ENCODE data around the gene FBXO5.

FBXO5 gene

DNA sequence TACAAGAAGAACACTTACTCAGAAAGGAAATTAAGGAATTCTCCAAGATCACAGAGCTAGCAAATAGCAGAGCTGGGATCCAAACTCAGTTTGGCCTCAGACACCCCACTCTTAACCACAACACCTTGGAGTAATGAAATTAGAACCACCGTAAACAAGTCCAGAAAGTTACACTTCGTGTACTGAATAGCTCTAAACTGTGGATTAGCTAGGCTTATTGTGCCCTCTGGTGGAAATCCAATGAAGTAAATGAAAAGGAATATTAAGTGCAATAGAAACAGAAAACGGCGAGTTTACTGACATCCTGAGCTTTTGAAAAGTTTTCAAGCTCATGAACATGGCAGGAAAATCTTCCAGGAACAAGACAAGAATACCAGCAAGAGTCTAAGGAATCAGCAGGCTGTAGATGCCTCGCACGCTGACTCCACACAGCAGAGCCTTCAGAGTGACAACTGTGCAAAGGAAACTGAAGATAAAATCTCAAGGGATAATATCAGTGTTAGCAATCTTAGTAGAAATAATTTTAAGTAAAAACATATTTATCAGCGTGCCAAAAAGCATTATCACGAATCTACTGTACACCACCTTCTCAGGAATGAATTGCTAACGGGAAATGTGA is 34.6 kb downstream of the FBXO5 start:
- DNase-seq: no peak

DNA sequence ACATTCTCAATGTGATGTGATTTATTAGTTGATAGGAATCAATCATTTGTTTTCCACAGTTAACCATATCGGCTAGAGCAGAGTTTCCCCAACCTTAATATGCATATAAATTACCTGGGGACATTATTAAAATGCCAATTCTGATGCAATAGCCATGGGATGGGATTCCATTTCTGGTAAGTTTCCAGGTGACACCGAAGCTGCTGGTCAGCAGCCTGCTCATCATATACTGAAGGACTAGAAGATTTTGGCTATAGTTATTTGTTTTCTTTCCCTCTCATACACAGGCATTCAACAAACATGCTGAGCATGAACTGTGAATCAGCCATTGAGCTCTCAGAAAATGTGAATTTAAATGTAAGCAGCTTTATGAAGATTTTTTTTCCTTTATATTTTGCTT is 35.8 kb downstream of the FBXO5 start:
- DNase-seq: no peak

DNA sequence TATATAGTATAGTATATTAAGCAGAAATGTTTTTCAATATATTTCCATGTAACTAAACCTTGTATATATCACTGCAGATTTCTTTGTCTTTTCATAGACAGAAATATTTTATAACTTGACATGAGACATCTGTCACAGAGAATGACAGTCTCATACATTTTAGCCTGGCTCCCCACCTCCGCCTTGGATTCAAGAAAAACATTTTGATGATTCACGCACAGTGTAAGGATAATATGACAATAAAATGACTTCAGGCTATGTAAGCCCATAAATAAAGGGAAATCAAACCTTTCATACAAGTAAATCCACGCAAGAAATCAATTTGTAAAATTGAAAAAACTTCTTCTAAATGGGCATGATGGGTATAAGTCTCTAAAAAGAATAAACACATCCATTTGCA is 36.4 kb downstream of the FBXO5 start:
- DNase-seq: no peak

DNA sequence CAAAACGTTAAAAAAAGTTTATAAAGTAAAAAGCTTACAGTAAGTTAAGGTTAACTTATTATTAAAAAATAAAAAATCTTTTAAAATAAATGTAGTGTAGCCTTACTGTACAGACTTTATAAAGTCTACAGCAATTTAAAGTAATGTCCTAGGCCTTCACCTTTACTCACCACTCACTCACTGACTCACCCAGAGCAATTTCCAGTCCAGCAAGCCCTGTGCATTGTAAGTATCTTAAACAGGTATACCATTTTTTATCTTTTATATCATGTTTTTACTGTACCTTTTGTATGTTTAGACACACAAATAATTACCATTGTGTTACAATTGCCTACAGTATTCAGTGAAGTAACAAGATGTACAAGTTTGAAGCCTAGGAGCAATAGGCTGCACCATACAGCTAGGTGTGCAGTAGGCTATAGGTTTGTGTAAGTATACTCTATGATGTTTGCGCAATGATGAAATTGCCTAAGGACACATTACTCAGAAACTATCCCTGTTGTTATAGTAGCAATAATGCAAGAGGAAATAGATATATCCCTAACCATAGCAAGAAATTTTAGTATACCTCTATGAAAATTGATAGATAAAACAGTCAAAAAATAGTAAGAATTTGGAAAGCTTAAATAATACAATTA is 39.5 kb downstream of the FBXO5 start:
- DNase-seq: no peak

DNA sequence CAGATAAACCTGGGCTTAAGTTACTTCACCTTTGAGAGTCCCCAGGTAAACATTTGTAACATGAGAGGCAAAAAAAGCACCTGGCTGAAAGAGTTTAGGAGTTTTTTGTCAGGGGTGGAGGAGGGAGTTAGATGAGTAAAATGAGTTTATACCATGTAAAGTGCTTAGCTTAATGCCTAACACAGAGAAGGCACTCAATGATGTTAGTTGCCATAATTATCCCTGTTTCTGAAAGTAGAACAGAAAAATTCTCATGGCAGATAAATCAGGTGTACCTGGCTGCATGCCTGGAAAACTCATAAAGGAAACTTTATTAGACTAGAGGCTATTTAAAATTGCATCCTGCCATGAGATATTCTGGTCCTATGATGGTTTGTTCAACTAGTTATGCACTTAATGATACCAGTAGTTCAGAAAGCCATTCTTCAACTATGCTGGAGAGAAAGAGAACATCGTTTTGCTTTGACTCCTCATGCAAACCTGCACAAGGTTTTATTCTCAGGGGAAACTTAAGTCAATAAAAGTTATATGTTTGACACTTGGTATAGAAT is 40.4 kb downstream of the FBXO5 start:
- no peak for DNase-seq

DNA sequence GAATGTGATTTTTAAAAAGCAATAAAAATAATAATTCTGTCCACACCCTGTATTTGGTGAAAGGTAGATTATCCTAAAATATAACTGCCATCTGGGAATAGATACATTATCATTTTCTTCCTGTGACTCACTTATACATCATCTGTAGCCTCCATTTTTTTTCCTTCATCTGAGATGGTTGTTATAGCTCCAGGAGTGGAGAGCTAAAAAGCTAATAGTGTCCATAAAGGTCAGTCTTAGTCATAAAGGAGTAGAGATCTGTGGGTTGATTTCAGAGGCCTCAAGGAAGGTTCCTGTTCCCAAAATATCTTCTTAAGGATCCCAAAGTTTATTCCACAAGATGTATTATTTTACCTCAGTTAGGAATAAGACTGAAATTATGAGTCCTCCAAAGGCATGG is 41.1 kb downstream of the FBXO5 start:
- no peak for DNase-seq

DNA sequence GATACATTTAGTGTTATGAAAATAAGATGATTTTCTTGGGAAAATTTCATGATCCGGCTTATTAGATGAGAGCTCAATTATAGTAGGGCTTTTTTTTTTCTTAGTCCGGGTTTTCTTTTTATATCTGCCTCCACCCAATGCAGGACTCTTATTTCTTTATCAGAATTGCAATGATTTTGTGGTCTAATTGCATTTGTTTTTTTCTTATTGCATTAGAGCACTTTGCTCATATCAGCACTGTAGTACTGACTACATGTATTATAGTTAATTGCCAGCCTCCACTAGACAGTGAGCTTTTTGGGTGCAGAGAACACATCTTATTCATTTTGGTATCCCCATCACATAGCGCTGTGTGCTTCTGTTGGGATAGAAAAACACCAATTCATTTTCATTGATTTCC is 50.0 kb downstream of the FBXO5 start:
- no peak for DNase-seq

DNA sequence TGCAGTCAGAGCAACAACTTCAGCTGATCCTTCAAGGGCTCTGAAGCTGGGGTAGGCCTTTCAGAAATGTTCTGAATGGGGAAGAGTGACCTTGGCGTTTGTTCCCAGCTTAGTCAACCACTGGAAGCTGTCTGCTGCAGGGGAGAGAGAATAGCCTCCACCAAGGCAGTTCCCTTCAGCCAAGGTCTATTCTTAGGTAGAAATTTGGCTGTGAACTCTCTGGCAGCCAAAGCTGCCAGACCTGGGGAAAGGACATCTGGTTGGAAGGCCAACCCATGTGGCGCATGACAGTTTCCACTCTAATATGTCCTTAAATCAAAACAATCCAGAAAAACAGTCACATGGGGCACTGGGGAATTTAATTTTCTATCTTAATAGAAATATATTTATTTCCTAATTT is 60.1 kb downstream of the FBXO5 start:
- DNase-seq: no peak
